AG08396 (cell line): ENCODE data around the gene DCDC2C.

Experiments used
- DNase-seq: peaks from one replicate; pipeline ENCODE4 v3.0.0; 2012; ENCODE audit warnings: low spot score, mixed read lengths

The DCDC2C gene

DNA sequence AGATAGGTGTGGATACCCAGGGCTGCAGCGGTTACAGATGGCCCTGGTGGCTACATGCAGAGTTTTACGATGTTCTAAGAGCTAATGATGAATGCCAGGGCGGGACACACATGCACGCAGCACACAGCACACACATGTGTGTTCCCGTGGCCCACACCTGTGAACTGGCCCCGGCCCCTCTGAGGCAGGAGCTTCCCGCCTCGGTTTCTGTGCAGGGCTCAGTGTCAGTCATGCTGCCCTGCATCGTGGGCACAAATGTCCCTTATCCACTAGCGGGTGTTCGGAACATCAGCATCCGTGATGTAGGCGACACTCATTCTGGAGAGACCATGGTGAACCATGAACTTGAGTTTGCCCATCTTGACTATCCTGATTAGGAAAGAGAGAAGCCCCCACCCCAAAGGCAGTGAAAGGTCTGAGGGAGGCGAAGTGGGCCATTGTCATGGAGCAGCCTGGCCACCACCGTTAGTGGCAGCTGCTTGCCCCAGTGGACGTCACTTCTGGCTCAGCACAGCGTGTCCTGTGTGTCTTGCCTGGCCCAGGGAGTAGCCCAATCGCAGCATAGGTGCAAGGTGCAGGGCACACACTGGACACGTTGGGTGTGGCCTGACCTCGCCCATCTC, 43.8 kb downstream of the DCDC2C start:
- no peak for DNase-seq

DNA sequence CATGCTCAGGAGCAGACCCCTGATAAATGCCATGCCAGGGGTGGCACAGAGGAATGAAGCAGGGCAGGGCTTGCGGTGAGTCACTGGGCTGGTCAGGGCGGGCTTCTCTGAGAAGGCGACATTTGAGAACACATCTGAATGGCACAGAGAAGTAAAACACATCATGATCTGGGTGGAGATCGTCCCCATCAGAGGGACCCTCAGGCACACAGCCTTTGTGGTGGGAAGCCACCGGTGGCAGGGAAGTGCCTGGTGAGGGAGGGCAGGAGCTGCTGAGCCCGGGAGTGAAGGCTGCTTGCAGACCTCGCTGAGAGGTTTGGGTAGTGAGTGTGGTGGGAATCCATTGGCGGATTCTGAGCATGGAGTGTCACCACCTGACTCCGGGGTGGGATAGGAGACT, 44.5 kb downstream of the DCDC2C start:
- no peak for DNase-seq

DNA sequence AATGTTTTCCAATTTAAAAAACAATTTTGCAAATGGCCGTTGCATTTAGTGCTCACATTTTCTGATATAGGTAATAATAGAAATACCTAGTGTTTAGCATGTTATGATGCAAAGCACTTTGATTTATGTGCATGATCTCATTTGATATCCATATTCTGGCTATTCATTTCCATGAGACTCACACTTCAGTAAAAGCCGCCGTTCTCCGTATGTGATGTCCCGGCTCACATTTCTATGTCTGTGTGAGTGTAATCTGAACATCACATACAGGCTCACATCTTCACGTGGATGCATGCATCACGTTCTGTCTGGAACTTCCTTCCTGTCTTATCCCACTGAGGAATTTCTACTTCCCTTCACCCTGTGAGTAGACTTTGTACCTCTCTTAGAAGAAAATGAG, 45.8 kb downstream of the DCDC2C start:
- no peak for DNase-seq

DNA sequence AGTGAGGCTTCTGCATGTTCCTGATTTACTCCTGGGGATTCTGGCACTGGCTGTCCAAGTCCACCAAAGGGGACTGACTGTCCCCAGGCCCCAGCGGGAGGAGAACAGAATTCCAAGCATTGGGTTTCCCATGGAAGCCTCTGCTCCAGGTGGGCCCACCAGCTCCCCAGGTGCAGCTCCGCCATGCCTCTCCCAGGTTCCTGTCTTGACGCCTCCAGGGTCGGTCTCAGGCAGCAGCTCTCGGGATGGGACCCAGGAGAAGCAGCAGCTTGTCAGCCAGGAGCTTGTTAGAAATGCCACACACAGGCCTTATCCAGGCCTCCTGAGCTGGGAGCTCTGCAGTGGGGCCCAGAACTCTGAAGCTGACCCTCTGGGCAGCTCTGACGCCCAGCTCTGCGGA, 47.9 kb downstream of the DCDC2C start:
- DNase-seq, result no peak

DNA sequence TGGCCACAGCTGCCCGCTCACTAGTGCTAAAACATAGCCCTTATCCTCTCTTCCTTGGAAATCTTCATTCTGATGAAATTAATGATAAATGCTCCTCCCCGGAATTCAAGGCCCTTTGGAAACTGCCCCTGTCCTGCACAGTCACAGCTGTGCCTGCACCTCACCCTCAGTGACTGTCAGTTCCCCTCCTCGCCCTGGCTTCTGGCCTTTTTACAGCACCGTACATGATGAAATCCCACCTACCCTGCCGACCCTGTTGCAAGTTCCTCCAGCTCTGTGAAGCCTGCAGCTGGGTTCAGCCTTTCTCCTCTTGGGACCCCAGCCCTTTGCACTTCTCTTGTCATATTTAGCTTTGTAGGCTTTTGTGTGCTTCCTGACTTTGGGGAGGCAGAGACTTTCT, 48.4 kb downstream of the DCDC2C start:
- DNase-seq, result no peak

DNA sequence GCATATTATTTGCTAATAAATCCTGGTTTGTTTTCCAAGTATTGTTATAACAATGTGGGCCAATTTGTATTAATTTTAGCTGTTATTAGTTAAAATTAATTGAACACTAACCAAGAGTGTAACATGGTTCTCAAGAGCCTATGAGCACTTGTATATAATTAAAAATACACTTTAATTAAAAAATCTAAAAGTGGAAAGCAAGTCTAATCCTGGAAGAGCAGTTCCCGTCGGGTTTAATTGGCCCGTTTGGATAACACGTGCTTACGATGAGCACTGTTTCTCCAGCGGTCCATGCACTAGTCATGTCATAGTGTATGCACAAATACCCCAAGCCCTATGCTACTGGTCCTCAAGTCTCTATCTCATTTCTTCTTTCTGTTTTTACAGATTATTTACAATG, 49.0 kb downstream of the DCDC2C start:
- no peak for DNase-seq

DNA sequence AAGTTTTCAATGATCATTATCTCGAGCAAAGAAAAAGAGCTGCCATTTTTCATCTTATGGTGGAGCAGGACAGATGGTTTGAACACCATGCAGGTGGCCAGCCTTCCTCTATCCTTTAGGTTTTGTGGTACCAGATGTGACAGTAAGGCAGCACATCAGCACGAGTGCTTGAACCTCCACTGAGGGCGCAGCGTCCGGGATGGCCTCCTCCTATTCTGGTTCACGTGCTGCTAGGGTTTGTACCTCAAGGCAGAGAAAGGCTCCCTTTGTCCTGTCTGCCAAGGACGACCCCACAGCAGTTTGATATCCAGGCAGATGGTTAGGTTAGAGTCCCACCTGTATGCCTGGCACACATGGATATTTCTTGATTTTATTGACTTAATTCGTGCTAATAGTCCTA, 50.2 kb downstream of the DCDC2C start:
- no peak for DNase-seq

DNA sequence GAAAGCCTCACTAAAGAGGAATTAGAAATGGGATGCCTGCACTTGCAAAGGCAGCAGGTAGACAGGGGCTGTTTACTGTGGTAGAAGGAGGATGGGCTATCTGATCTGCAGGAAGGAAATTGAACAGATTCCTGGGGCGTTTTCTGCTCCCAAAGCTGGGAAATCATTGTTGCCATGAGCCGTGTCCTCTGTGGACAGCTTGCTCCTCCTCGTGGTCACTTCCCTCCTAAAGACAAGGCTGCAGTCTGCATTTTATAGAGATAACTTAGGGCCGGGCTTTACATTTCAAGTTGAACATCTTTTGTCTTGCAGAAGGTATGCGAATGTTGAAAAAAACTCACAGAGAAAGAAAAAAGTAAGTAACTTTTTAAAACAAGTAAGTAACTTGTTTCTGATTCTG, 50.9 kb downstream of the DCDC2C start:
- DNase-seq, result no peak

DNA sequence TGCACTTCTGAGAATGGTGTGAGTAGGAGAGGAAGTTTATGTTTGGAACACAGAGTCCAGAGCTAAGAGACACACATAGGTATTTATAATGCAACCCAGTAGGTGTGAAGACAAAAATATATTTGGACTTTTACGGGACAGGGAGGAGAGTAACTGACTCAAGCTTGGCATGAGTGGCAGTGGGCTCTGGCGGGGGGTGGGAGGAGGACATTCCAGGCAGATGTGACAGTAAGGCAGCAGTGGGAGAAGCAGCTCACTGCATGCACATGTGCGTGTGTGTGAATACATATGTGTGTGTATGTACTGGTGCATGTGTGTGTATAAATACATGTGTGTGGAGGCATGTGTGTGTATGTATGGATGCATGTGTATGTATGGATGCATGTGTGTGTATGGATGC, 51.4 kb downstream of the DCDC2C start:
- DNase-seq, result no peak

DNA sequence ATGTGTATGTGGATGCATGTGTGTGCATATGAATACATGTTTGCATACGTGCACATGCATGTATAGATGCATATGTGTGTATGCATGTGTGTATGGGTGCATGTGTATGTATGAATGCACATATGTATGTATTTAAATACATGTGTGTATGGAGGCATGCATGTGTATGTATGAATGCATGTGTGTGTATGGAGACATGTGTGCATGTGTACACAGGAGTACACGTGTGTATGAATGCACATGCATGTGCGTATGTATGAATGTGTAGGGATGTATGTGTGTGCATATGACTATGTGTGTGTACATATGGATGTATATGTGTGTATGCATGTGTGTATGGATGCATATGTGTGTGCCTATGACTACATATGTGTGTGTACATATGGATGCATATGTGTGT, 51.9 kb downstream of the DCDC2C start:
- no peak for DNase-seq

DNA sequence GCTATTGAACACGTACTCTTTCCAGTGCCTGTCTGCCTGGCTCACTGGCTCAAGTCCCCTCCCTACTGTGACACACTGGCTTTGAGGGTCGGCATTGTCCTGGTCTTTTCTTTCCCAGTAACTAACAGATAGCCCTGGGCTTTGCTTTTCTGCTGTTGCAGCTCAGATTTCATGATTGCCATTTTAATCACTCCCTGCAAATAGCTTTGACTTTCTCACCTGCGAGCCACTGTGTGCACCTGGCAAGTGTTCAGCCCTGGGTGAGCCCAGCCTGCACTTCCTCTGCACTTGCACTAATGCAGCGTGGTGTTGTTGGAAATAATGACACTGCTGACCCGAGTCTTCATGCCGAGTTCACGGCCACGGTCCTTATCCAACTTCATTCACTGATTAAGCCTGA, 52.9 kb downstream of the DCDC2C start:
- no peak for DNase-seq

DNA sequence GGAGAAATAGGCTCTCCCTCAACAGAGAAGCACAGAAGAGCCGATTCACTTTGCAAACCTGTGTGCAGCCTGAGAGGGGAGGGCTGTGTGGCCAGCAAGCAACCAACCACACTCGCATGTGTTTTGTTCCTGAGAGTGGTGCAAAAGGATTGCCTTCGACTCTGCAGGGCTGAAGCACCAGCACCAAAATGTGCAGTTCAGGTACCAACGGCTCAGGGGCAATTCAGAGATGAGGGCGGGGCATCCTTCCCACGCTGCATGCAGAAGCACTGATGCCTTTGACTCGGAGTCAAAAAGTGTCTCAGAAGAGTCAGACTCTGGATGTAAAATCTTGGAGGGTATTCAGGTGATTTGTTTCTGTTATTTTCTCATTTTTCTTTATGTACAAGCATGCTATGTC, 55.5 kb downstream of the DCDC2C start:
- no peak for DNase-seq

DNA sequence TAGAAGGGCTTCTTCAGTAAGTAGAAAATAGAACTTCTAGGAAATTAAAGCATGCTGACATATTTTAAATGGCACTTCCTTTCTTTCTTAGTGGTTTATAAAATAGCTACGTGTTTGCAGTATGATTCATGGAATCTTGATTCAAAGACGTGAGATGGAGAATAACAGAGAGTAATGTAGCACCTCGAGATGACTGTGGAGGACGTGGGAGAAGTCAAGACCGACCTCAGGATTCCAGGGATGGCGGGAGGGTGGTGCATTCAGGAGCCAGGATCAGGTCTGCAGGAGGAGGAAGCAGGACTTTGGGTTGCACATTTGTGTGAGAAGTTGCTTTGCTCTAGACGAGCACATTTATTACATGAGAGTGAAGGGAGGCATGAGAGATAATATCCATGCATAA, 56.0 kb downstream of the DCDC2C start:
- no peak for DNase-seq

DNA sequence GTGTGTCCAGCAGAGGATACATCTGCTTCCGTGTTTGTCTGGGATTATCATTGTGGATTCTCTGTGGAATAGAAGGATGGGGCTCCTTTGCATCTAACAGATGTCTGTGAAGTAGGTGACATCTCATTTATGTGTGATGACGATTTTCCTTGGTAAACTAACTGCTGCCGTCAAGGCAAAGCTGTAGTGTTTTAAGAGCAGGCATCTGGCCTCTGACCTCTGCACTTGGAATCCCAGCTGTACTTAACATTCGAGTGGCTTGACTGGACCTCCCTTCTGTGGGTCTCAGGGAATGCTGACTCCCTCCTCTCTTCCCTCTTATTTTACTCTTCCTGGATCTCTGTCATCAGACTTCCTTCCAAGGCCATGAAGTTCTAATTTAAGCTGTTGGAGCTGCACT, 56.4 kb downstream of the DCDC2C start:
- no peak for DNase-seq

DNA sequence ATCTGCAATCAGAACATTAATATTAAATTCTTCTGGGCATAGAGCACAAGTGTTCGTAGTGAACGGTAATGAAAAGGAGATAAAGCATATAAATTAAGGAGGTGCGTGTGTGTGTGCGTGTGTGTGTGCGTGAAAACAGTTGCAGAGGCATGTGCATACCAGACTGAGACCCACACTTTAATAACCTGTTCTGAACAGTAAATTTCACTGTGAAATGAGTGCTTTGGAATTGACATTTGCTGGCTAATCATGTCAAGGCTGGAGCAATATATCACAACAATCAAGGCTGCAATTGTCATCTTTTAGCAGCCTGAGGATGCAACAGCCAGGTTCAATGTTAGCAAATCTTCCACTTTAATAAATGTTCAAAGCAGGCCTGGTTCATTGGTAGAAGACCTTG, 57.9 kb downstream of the DCDC2C start:
- no peak for DNase-seq

DNA sequence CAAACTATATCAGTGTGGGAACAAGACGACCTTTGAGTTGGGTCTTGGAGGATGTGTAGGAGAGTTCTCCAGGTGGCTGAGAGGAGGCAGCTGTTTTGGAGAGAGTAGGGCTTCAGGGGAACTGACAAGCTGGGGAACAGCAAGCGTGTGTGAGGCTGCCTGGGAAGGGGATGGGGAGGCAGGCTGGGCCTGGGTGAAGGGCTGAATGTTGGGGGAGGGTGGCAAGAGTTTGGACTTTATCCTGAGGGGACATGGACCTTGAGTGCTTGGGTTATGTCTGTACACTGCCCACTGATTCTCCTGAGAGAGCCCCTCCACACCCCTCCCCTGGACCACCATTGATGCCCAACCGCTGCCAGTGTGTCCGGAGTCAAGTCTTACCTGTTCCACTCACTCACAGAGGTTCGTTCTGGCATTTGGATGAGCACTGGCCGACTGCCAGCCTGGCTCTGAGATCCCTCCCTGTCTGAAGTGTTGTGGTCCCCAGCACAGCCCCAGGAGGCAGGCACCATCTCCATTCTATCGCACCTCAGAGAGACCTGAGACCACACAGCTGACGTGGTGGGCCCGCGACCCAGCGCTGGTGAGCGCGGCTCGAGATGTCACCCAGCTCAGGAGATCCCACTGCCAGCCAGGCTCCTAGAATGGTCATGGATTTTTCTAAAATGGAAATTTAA, 59.5 kb downstream of the DCDC2C start:
- no peak for DNase-seq

DNA sequence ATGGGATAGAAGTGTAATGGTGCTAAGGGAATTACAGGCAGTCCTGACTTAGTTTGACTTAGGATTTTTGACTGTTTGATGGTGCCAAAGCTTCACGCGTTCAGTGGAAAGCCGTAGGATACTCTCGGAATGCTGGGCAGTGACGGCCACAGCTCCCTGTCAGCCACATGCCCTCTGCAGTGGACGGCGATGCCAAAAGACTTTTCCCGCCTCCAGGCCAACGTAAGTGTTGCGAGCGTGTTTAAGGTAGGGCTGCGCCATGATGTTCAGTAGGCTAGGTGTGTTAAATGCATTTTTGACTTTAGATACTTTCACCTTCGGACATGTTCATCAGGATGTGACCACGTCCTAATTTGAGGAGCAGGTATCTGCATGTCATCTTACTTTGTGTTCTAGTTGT, 63.4 kb downstream of the DCDC2C start:
- no peak for DNase-seq

DNA sequence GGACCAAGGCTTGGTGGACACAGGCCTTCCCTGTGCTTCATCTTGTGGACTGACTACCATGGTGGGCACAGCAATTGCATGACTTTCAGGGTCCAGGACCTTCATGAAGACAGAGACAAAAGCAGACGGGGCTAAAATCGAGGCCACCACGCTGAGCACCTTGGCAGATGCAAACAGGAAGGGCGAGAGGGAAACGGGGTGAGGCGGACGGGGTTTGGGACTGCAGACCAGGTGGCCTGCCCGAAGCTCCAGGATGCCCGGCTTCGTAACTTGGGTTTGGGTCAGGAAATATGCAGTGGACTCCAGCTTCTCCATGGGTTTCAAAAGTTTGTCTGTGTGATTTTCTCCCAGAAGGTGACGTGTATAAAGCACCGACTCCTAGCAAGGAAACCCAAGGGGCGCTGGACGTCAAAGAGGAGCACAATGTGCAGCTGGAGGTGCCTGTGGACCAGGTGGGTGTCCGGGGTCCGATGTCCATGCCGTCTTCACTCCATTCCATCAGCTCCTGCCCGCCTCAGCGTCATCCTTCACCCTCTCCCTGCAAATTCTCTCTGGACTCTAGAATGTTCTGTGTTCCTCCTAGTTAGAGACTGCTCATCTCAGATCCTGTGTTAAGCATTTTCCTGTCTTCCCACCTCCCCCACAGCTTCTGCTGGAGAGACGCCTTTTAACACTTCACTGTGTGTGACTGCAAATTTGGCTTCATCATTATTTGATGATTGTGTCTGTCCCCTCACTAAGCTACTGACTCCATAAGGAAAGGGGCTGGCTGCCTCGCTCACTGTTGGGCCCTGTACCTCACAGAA, 65.8 kb downstream of the DCDC2C start:
- no peak for DNase-seq

DNA sequence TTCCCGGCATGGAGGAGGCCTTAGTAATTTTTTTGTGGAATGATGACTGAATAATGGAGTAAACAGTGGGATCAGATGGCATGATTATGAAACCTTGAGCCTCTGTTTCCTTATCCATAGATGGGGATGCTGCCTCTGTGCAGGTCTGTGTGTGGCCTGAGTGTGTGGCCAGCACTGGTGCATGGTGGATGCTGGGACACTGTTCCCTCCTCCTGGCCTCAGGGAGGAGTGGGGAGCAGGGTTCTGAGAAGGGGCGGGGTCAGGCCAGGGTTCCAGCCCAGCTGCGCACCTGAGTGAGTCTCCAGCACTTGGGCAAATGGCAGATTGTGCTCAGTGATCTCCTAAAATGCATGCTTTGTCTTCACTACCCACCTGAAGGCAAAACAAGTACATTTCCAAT, 66.4 kb downstream of the DCDC2C start:
- no peak for DNase-seq

DNA sequence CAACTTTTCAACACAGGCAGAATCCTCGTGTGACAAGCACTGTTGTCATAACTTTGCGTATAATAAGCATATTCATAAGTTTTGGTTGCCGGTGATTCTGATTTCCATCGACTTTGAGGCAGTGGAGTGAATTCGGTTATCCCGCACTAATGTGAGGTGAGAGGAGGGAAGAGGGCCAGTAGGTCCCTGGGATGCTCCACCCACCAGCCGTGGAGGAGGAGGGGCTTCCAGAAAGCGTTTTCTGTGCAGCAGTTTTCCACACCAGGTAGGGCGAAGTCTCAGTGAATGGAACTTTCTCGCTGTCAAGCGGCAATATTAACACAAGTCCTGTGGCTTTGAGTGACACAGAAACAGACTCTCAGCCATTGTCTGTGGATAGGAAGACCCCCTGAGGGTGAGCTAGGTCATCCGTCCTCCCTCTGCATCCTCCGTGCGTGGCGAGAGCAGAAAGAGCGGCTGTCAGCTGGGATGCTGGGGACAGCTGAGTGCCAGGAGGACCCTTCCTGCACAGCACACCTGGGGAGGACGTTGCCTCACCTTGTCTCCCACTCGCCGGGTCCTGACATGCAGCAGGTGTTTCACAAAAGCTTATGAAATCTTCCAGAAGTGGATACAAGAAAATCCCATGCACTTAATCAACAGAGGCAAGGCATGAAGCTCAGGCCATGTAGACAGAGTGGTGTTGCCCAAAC, 67.5 kb downstream of the DCDC2C start:
- DNase-seq, result no peak

DNA sequence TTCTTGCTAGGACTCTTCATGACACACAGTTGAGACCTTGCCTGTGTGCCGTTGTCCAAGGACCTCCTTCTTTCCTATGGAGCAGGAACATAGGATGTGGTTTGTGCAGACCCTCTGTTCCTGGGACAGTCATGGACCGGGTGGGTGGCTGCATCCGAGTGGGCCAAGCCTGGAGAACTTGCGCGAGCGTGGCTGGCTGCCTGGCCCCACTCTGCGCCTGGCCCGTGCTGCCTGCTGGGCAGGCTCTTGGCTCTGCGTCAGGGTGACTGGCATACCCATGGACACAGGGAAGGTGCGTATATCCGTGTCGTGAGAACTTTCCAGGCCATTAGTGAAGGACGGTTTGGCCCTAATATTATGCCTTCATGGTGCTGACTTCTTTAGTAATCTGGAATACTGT, 68.2 kb downstream of the DCDC2C start:
- DNase-seq, result no peak

DNA sequence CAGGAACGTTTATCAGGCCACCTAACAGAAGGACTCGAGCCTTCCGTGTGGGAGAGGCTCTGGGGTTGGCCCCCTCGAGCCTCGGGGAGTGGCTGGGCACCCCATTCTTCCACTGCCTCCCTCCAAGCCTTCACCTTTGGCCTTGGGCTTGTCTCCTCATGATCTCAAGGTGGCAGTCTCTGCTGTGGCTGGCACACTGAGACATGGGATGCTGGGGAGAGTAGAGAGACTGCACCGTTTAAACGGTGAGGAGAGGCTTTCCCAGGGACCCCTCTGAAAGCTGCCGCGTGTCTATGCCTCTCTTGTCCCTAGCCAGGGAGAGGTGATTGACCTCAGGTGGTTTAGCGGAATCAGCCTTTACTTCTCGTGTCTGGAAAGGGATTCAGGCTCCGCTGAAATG, 71.0 kb downstream of the DCDC2C start:
- DNase-seq, result no peak

DNA sequence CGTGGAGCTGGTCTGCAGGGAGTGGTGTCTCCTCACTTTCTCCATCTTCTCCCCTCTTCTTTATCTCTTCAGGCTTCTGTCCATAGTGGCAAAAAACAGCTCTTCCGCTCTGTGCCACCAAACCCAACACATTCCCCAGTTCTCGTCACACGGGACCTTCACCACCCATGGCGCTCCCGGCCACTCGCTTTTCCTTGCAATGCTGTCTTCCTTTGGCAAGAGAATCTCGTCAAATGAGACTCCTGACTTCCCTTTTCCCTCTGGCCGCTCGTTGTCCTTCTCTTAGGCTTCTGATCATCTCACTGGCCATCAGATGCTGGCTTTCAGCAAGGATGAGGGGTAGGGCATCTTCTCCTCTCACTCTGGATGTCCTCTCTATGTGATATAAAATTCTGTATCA, 72.9 kb downstream of the DCDC2C start:
- DNase-seq, result no peak
